Stimulated activated CD4-positive, alpha-beta T cell treated with anti-CD3 and anti-CD28 coated beads, Interleukin-2, amount 100 ng/mL, for 48 hours (primary cell): ENCODE results near the gene ACSS1.

Experiments used
- DNase-seq, 2 donors: peaks; one replicate each; pipeline ENCODE4 v3.0.0-alpha.2; 2020

Gene ACSS1

GRCh38 chr20:25046181-25046641 is 11.7 kb downstream of the ACSS1 start:
- DNase-seq: no peak

GRCh38 chr20:25045343-25045712 is 12.6 kb downstream of the ACSS1 start:
- no peak for DNase-seq

GRCh38 chr20:25044660-25045342 is 13.1 kb downstream of the ACSS1 start:
- no peak for DNase-seq

GRCh38 chr20:25044261-25044560 is 13.7 kb downstream of the ACSS1 start:
- DNase-seq: no peak

- no peak for DNase-seq
Measured at GRCh38 chr20:25043499-25044260, 14.3 kb downstream of the ACSS1 start.

- DNase-seq: no peak
Measured at GRCh38 chr20:25042531-25043498, 15.1 kb downstream of the ACSS1 start.

- DNase-seq: no peak
Measured at GRCh38 chr20:25041813-25042530, 16.0 kb downstream of the ACSS1 start.

- DNase-seq: no peak
Measured at GRCh38 chr20:25040438-25040831, 17.5 kb downstream of the ACSS1 start.

GRCh38 chr20:25039697-25040437 is 18.1 kb downstream of the ACSS1 start:
- no peak for DNase-seq

- no peak for DNase-seq
Measured at GRCh38 chr20:25038591-25039015, 19.3 kb downstream of the ACSS1 start.

- DNase-seq: no peak
Measured at GRCh38 chr20:25038103-25038410, 19.9 kb downstream of the ACSS1 start.

- no peak for DNase-seq
Measured at GRCh38 chr20:25037288-25038102, 20.4 kb downstream of the ACSS1 start.

- DNase-seq: no peak
Measured at GRCh38 chr20:25036331-25036936, 21.5 kb downstream of the ACSS1 start.

- DNase-seq: no peak
Measured at GRCh38 chr20:25035921-25036320, 22.0 kb downstream of the ACSS1 start.

- DNase-seq: no peak
Measured at GRCh38 chr20:25033924-25034300, 24.0 kb downstream of the ACSS1 start.

GRCh38 chr20:25033265-25033923 is 24.5 kb downstream of the ACSS1 start:
- no peak for DNase-seq

GRCh38 chr20:25032478-25033264 is 25.3 kb downstream of the ACSS1 start:
- DNase-seq: no peak

- no peak for DNase-seq
Measured at GRCh38 chr20:25032065-25032477, 25.9 kb downstream of the ACSS1 start.

- DNase-seq: no peak
Measured at GRCh38 chr20:25031241-25031640, 26.7 kb downstream of the ACSS1 start.
